ENCODE results near the gene PKMYT1.

DNA sequence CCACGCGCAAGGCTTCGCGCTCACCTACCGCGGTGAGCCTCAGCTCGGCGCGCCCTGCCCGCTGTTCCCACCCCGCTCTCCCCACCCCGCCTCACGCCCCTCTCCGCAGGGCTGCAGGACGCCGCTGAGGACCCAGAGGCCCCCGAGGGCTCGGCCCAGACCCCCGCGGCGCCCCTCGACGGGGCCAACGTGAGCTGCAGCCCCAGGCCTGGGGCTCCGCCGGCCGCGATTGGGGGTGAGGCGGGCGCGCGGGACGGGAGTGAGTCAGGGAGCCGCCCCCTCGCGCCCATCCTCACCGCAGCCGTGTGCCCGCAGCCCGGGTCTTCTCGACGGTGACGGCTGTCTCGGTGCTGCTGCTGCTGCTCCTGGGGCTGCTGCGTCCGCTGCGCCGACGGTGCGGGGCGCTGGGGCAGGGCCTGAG lies 13.0 kb downstream of the PKMYT1 start:
- TF ChIP-seq FOXJ3 (CRISPR knock-in tag; IDR thresholded peaks at IDR 0.05) (no peak), SMC3 (IDR thresholded peaks at IDR 0.05; ENCODE audit: low read depth, low read length) (no peak), RCOR1 (IDR thresholded peaks at IDR 0.05; ENCODE audit: low read length) (no peak), FOXM1 (IDR thresholded peaks at IDR 0.05; ENCODE audit: low read depth) (no peak), POLR2AphosphoS5 (IDR thresholded peaks at IDR 0.05; ENCODE audit: low read depth, low read length) (no peak), EP300 (IDR thresholded peaks at IDR 0.05; ENCODE audit: borderline replicate concordance in 1 of 2, low read depth in 1 of 2, low read length in 1 of 2) (no peak), MXI1 (IDR thresholded peaks at IDR 0.05; ENCODE audit: low read depth, low read length) (no peak), NRF1 (IDR thresholded peaks at IDR 0.05; ENCODE audit: low read depth, low read length) (no peak), YY1 (IDR thresholded peaks at IDR 0.05; ENCODE audit: low read depth) (no peak)
- TF ChIP-seq, protein P1, sequence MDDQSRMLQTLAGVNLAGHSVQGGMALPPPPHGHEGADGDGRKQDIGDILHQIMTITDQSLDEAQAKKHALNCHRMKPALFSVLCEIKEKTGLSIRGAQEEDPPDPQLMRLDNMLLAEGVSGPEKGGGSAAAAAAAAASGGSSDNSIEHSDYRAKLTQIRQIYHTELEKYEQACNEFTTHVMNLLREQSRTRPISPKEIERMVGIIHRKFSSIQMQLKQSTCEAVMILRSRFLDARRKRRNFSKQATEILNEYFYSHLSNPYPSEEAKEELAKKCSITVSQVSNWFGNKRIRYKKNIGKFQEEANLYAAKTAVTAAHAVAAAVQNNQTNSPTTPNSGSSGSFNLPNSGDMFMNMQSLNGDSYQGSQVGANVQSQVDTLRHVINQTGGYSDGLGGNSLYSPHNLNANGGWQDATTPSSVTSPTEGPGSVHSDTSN (IDR thresholded peaks at IDR 0.05) = no peak
- TF ChIP-seq, protein P2, sequence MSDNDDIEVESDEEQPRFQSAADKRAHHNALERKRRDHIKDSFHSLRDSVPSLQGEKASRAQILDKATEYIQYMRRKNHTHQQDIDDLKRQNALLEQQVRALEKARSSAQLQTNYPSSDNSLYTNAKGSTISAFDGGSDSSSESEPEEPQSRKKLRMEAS (IDR thresholded peaks at IDR 0.05; ENCODE audit: low read depth) = no peak
- TF ChIP-seq, protein P3, sequence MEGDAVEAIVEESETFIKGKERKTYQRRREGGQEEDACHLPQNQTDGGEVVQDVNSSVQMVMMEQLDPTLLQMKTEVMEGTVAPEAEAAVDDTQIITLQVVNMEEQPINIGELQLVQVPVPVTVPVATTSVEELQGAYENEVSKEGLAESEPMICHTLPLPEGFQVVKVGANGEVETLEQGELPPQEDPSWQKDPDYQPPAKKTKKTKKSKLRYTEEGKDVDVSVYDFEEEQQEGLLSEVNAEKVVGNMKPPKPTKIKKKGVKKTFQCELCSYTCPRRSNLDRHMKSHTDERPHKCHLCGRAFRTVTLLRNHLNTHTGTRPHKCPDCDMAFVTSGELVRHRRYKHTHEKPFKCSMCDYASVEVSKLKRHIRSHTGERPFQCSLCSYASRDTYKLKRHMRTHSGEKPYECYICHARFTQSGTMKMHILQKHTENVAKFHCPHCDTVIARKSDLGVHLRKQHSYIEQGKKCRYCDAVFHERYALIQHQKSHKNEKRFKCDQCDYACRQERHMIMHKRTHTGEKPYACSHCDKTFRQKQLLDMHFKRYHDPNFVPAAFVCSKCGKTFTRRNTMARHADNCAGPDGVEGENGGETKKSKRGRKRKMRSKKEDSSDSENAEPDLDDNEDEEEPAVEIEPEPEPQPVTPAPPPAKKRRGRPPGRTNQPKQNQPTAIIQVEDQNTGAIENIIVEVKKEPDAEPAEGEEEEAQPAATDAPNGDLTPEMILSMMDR (IDR thresholded peaks at IDR 0.05) = no peak
- TF ChIP-seq, protein P4, sequence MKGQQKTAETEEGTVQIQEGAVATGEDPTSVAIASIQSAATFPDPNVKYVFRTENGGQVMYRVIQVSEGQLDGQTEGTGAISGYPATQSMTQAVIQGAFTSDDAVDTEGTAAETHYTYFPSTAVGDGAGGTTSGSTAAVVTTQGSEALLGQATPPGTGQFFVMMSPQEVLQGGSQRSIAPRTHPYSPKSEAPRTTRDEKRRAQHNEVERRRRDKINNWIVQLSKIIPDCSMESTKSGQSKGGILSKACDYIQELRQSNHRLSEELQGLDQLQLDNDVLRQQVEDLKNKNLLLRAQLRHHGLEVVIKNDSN (IDR thresholded peaks at IDR 0.05; ENCODE audit: borderline replicate concordance, low read depth) = no peak

All from SK-N-SH (cell line).